Activated T-helper 2 cell treated with anti-CD3 and anti-CD28 coated beads, Interferon-gamma antibody, Interleukin-2, Interleukin-4, amounts not matched to agents 10 μg/mL and 5 μg/mL and 100 μg/mL, durations not matched to agents 14 hours and 24 hours and 36 hours (primary cell): ENCODE data around the gene HMX3. TPM values are rescaled to one million over a fixed set of nuclear protein-coding genes. Genes with fewer than 3 reads are reported as not detected.

Source experiments
- DNase-seq: peaks from one replicate; pipeline ENCODE4 v3.0.0; 2021; ENCODE audit warnings: low spot score
- H3K27ac Mint-ChIP-seq: one replicate; pipeline ENCODE4 v1.8.0; 2021; ENCODE audit warnings: mixed read lengths
- H3K27me3 Mint-ChIP-seq: one replicate; pipeline ENCODE4 v1.8.0; 2021; ENCODE audit warnings: low read depth, mixed read lengths
- H3K36me3 Mint-ChIP-seq: one replicate; pipeline ENCODE4 v1.8.0; 2021; ENCODE audit warnings: low read depth, mixed read lengths
- H3K4me1 Mint-ChIP-seq: one replicate; pipeline ENCODE4 v1.8.0; 2021; ENCODE audit warnings: low read depth, mixed read lengths
- H3K4me3 Mint-ChIP-seq: one replicate; pipeline ENCODE4 v1.8.0; 2021; ENCODE audit warnings: low read depth, mild to moderate bottlenecking, moderate library complexity, mixed read lengths
- H3K9me3 Mint-ChIP-seq: one replicate; pipeline ENCODE4 v1.8.0; 2021; ENCODE audit warnings: mixed read lengths
- intact Hi-C: fragments of 100-400 bp; cut with micrococcal nuclease; formaldehyde crosslinking; loops from one replicate; pipeline ENCODE4 v1.15.1; 2023
- total RNA-seq: library from RNA; stranded (reverse); gene quantifications from 2 replicates; pipeline ENCODE4 v1.2.3, GENCODE V29; 2022

Gene HMX3
- total RNA-seq, 1 donor from 2014 or later, result not detected

- H3K9me3 Mint-ChIP-seq, result no peaks in the 10 kb centered on the region
- peaks cover 72% of the 10 kb centered on the region for H3K27me3 Mint-ChIP-seq
- intact Hi-C loops, result loop anchor here (5.0 to 10.0 kb wide), 2 partner anchors 243 to 955 kb away; partner anchors contain the start of gene CHST15
- H3K4me3 Mint-ChIP-seq, result no peak overlapping the region
- no peak for DNase-seq
- no peaks in the 10 kb centered on the region for H3K36me3 Mint-ChIP-seq
- peaks cover 9% of the 10 kb centered on the region for H3K4me1 Mint-ChIP-seq
- no peak overlapping the region for H3K27ac Mint-ChIP-seq
Measured at GRCh38 chr10:123139521-123140163, 3.9 kb downstream of the HMX3 start.

- H3K27ac Mint-ChIP-seq, result no peak overlapping the region
- H3K4me3 Mint-ChIP-seq, result no peak overlapping the region
- H3K9me3 Mint-ChIP-seq, result no peaks in the 10 kb centered on the region
- peaks cover 12% of the 10 kb centered on the region for H3K4me1 Mint-ChIP-seq
- DNase-seq, result no peak
- H3K36me3 Mint-ChIP-seq, result no peaks in the 10 kb centered on the region
- H3K27me3 Mint-ChIP-seq, result peaks cover 78% of the 10 kb centered on the region
- intact Hi-C loops, result loop anchor here (10.0 kb wide), 1 partner anchor 954 kb away; the partner anchor contains the start of gene CHST15
Measured at GRCh38 chr10:123140164-123140982, 4.6 kb downstream of the HMX3 start.

- H3K4me3 Mint-ChIP-seq, result no peak overlapping the region
- H3K9me3 Mint-ChIP-seq, result no peaks in the 10 kb centered on the region
- H3K27ac Mint-ChIP-seq, result no peak overlapping the region
- intact Hi-C loops, result loop anchor here (10.0 kb wide), 1 partner anchor 954 kb away; the partner anchor contains the start of gene CHST15
- H3K4me1 Mint-ChIP-seq, result peaks cover 14% of the 10 kb centered on the region
- no peaks in the 10 kb centered on the region for H3K36me3 Mint-ChIP-seq
- DNase-seq, result no peak
- H3K27me3 Mint-ChIP-seq, result peaks cover 85% of the 10 kb centered on the region
Measured at GRCh38 chr10:123140983-123141390, 5.2 kb downstream of the HMX3 start.

GRCh38 chr10:123141791-123142700 lies 6.3 kb downstream of the HMX3 start:
- Mint-ChIP-seq H3K27ac (no peak overlapping the region), H3K4me3 (no peak overlapping the region), H3K27me3 (peaks cover 86% of the 10 kb centered on the region), H3K36me3 (peaks cover 5% of the 10 kb centered on the region), H3K4me1 (peaks cover 14% of the 10 kb centered on the region), H3K9me3 (no peaks in the 10 kb centered on the region)
- no peak for DNase-seq
- intact Hi-C loops, result loop anchor here (10.0 kb wide), 1 partner anchor 953 kb away; the partner anchor contains the start of gene CHST15

- Mint-ChIP-seq H3K27me3 (peaks cover 87% of the 10 kb centered on the region), H3K4me3 (no peak overlapping the region), H3K4me1 (peaks cover 15% of the 10 kb centered on the region), H3K27ac (no peak overlapping the region), H3K9me3 (no peaks in the 10 kb centered on the region), H3K36me3 (peaks cover 6% of the 10 kb centered on the region)
- no peak for DNase-seq
- intact Hi-C loops, result loop anchor here (10.0 kb wide), 1 partner anchor 952 kb away; the partner anchor contains the start of gene CHST15
Measured at GRCh38 chr10:123142701-123143161, 7.0 kb downstream of the HMX3 start.

GRCh38 chr10:123143162-123143824 lies 7.5 kb downstream of the HMX3 start:
- H3K4me1 Mint-ChIP-seq, result peaks cover 15% of the 10 kb centered on the region
- intact Hi-C loops, result loop anchor here (10.0 kb wide), 1 partner anchor 952 kb away; the partner anchor contains the start of gene CHST15
- H3K36me3 Mint-ChIP-seq, result peaks cover 6% of the 10 kb centered on the region
- H3K27me3 Mint-ChIP-seq, result peaks cover 83% of the 10 kb centered on the region
- H3K4me3 Mint-ChIP-seq, result no peak overlapping the region
- no peak overlapping the region for H3K27ac Mint-ChIP-seq
- no peaks in the 10 kb centered on the region for H3K9me3 Mint-ChIP-seq
- no peak for DNase-seq

- Mint-ChIP-seq H3K27me3 (peaks cover 81% of the 10 kb centered on the region), H3K9me3 (no peaks in the 10 kb centered on the region), H3K36me3 (peaks cover 7% of the 10 kb centered on the region), H3K4me3 (no peak overlapping the region), H3K4me1 (peaks cover 14% of the 10 kb centered on the region), H3K27ac (no peak overlapping the region)
- intact Hi-C loops, result loop anchor here (10.0 kb wide), 1 partner anchor 951 kb away; the partner anchor contains the start of gene CHST15
- DNase-seq, result no peak
Measured at GRCh38 chr10:123143825-123144168, 8.0 kb downstream of the HMX3 start.

- Mint-ChIP-seq H3K36me3 (peaks cover 12% of the 10 kb centered on the region), H3K9me3 (no peaks in the 10 kb centered on the region), H3K27me3 (peaks cover 76% of the 10 kb centered on the region), H3K4me1 (peaks cover 15% of the 10 kb centered on the region), H3K27ac (no peak overlapping the region), H3K4me3 (no peak overlapping the region)
- no peak for DNase-seq
- intact Hi-C loops, result loop anchor here (1.0 to 10.0 kb wide), 2 partner anchors 8 to 950 kb away; partner anchors contain the start of gene CHST15
Measured at GRCh38 chr10:123144697-123145541, 9.1 kb downstream of the HMX3 start.

GRCh38 chr10:123145542-123146012 lies 9.8 kb downstream of the HMX3 start:
- Mint-ChIP-seq H3K36me3 (peaks cover 15% of the 10 kb centered on the region), H3K9me3 (no peaks in the 10 kb centered on the region), H3K27me3 (peaks cover 76% of the 10 kb centered on the region), H3K27ac (no peak overlapping the region), H3K4me3 (no peak overlapping the region), H3K4me1 (peaks cover 19% of the 10 kb centered on the region)
- DNase-seq, result no peak
- intact Hi-C loops, result loop anchor here (1.0 to 10.0 kb wide), 2 partner anchors 8 to 949 kb away; partner anchors contain the start of gene CHST15

GRCh38 chr10:123146013-123146893 lies 10.5 kb downstream of the HMX3 start:
- no peak for DNase-seq
- Mint-ChIP-seq H3K27ac (no peak overlapping the region), H3K4me1 (peaks cover 21% of the 10 kb centered on the region), H3K4me3 (no peak overlapping the region), H3K9me3 (no peaks in the 10 kb centered on the region), H3K36me3 (peaks cover 15% of the 10 kb centered on the region), H3K27me3 (peaks cover 72% of the 10 kb centered on the region)
- intact Hi-C loops, result loop anchor here (10.0 kb wide), 1 partner anchor 949 kb away; the partner anchor contains the start of gene CHST15
